Measurements from ENCODE around the gene SLC19A1. TPM values are rescaled to one million over a fixed set of nuclear protein-coding genes. Genes with fewer than 3 reads are reported as not detected.

SLC19A1 gene
- total RNA-seq, 4 donors from 2014 or later: 10.7 to 70.8 (median 30.5) TPM

GRCh38 chr21:45525153-45525909 lies 16.9 kb downstream of the SLC19A1 start:
- Histone ChIP-seq H3K9me3 (peaks cover 0 to 2% (median 0%) of the 10 kb centered on the region in 4 donors), H3K36me3 (peaks cover 0 to 18% (median 0%) of the 10 kb centered on the region in 3 donors), H3K4me1 (peaks cover 0 to 13% (median 0%) of the 10 kb centered on the region in 4 donors), H3K4me3 (no peak overlapping the region), H3K27me3 (no peaks in the 10 kb centered on the region), H3K27ac (peak overlapping the region in 2 of 4 donors; percentile 31 to 67)
- TF ChIP-seq, protein P1, sequence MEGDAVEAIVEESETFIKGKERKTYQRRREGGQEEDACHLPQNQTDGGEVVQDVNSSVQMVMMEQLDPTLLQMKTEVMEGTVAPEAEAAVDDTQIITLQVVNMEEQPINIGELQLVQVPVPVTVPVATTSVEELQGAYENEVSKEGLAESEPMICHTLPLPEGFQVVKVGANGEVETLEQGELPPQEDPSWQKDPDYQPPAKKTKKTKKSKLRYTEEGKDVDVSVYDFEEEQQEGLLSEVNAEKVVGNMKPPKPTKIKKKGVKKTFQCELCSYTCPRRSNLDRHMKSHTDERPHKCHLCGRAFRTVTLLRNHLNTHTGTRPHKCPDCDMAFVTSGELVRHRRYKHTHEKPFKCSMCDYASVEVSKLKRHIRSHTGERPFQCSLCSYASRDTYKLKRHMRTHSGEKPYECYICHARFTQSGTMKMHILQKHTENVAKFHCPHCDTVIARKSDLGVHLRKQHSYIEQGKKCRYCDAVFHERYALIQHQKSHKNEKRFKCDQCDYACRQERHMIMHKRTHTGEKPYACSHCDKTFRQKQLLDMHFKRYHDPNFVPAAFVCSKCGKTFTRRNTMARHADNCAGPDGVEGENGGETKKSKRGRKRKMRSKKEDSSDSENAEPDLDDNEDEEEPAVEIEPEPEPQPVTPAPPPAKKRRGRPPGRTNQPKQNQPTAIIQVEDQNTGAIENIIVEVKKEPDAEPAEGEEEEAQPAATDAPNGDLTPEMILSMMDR (IDR thresholded peaks at IDR 0.05): no peak
- peak in 1 of 2 donors; percentile 35 for TF ChIP-seq POLR2A (IDR thresholded peaks at IDR 0.05)
- DNase-seq: peak in 2 of 3 donors; percentile 83 to 86

- TF ChIP-seq POLR2A (IDR thresholded peaks at IDR 0.05): no peak
- TF ChIP-seq, protein P1 (IDR thresholded peaks at IDR 0.05): no peak
- peak overlapping the region in 2 of 4 donors; percentile 31 to 67 for H3K27ac ChIP-seq
- H3K9me3 ChIP-seq: peaks cover 0 to 8% (median 0%) of the 10 kb centered on the region in 4 donors
- H3K4me1 ChIP-seq: peaks cover 0 to 13% (median 0%) of the 10 kb centered on the region in 4 donors
- H3K36me3 ChIP-seq: peaks cover 0 to 14% (median 0%) of the 10 kb centered on the region in 3 donors
- DNase-seq: peak in 1 of 3 donors; percentile 33
- no peaks in the 10 kb centered on the region for H3K27me3 ChIP-seq
- H3K4me3 ChIP-seq: no peak overlapping the region
Measured at GRCh38 chr21:45524756-45525152, 17.5 kb downstream of the SLC19A1 start.

GRCh38 chr21:45523411-45524101 lies 18.7 kb downstream of the SLC19A1 start:
- H3K4me1 ChIP-seq: peaks cover 0 to 13% (median 0%) of the 10 kb centered on the region in 4 donors
- TF ChIP-seq POLR2A (IDR thresholded peaks at IDR 0.05): no peak
- TF ChIP-seq, protein P1 (IDR thresholded peaks at IDR 0.05): no peak
- no peak overlapping the region for H3K27ac ChIP-seq
- H3K27me3 ChIP-seq: no peaks in the 10 kb centered on the region
- H3K9me3 ChIP-seq: peaks cover 0 to 16% (median 0%) of the 10 kb centered on the region in 4 donors
- peak in 2 of 3 donors; percentile 42 to 44 for DNase-seq
- H3K4me3 ChIP-seq: no peak overlapping the region
- peaks cover 0 to 14% (median 0%) of the 10 kb centered on the region in 3 donors for H3K36me3 ChIP-seq

DNA sequence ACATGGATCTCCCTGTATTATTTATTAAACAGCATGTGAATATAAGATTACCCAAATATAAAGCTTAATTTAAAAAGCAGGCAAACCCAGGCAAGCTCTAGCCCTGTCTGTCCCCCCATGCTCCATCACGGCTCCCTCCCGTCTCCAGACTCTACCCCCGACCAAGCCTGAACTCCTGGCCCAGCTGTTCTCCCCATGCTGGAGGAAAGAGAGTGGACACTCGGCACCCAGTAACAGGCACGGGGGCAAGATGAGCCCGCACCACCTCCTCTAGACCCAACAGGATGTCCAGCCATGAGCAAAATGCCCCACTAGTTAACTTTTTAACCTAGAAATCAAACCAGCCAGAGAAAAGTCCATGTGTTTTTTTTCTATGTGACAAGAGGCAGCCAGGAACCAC lies 19.3 kb downstream of the SLC19A1 start:
- H3K36me3 ChIP-seq: peaks cover 0 to 14% (median 0%) of the 10 kb centered on the region in 3 donors
- H3K9me3 ChIP-seq: peaks cover 0 to 16% (median 0%) of the 10 kb centered on the region in 4 donors
- H3K4me1 ChIP-seq: peaks cover 0 to 13% (median 0%) of the 10 kb centered on the region in 4 donors
- peak in 2 of 3 donors; percentile 13 to 23 for DNase-seq
- TF ChIP-seq, protein P1 (IDR thresholded peaks at IDR 0.05): no peak
- no peak for TF ChIP-seq POLR2A (IDR thresholded peaks at IDR 0.05)
- no peak overlapping the region for H3K27ac ChIP-seq
- H3K4me3 ChIP-seq: no peak overlapping the region
- H3K27me3 ChIP-seq: no peaks in the 10 kb centered on the region

GRCh38 chr21:45522381-45522780 lies 19.9 kb downstream of the SLC19A1 start:
- H3K27ac ChIP-seq: no peak overlapping the region
- H3K27me3 ChIP-seq: no peaks in the 10 kb centered on the region
- TF ChIP-seq, protein P1 (IDR thresholded peaks at IDR 0.05): no peak
- TF ChIP-seq POLR2A (IDR thresholded peaks at IDR 0.05): no peak
- peaks cover 0 to 13% (median 0%) of the 10 kb centered on the region in 4 donors for H3K4me1 ChIP-seq
- peaks cover 0 to 16% (median 0%) of the 10 kb centered on the region in 4 donors for H3K9me3 ChIP-seq
- no peak for DNase-seq
- H3K4me3 ChIP-seq: no peak overlapping the region
- H3K36me3 ChIP-seq: peaks cover 0 to 14% (median 0%) of the 10 kb centered on the region in 3 donors

All from Peyer's patch (tissue), 4 donors.